ENCODE measurements around the gene ARHGEF28.

DNA sequence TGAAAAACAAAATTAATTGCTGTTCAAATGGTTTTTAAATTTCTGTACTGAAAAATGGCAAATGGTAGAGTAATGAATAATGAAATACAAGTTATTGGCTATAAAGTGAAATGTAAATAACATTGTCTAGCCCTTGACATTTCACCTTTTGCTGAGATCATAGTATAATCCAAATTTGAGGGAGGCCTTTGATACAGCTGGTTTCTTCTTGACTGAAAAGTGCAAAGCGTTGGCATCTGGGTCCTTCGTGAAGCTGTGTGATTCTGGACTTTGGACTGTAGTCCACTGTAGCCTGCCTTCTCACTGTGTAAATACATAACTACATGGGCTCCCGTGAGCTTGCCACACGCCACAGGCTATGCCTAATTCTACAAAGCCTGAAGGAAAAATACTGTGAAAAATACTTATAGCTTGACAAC, 52.3 kb downstream of the ARHGEF28 start:
- TF ChIP-seq, protein P1, sequence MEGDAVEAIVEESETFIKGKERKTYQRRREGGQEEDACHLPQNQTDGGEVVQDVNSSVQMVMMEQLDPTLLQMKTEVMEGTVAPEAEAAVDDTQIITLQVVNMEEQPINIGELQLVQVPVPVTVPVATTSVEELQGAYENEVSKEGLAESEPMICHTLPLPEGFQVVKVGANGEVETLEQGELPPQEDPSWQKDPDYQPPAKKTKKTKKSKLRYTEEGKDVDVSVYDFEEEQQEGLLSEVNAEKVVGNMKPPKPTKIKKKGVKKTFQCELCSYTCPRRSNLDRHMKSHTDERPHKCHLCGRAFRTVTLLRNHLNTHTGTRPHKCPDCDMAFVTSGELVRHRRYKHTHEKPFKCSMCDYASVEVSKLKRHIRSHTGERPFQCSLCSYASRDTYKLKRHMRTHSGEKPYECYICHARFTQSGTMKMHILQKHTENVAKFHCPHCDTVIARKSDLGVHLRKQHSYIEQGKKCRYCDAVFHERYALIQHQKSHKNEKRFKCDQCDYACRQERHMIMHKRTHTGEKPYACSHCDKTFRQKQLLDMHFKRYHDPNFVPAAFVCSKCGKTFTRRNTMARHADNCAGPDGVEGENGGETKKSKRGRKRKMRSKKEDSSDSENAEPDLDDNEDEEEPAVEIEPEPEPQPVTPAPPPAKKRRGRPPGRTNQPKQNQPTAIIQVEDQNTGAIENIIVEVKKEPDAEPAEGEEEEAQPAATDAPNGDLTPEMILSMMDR (IDR thresholded peaks at IDR 0.05; ENCODE audit: low read depth, low read length), result no peak
- TF ChIP-seq POLR2A (IDR thresholded peaks at IDR 0.05; ENCODE audit: extremely low read depth, insufficient read length), result no peak

Data from NB4 (cell line).